ENCODE data around the gene SBF1.

The SBF1 gene

DNA sequence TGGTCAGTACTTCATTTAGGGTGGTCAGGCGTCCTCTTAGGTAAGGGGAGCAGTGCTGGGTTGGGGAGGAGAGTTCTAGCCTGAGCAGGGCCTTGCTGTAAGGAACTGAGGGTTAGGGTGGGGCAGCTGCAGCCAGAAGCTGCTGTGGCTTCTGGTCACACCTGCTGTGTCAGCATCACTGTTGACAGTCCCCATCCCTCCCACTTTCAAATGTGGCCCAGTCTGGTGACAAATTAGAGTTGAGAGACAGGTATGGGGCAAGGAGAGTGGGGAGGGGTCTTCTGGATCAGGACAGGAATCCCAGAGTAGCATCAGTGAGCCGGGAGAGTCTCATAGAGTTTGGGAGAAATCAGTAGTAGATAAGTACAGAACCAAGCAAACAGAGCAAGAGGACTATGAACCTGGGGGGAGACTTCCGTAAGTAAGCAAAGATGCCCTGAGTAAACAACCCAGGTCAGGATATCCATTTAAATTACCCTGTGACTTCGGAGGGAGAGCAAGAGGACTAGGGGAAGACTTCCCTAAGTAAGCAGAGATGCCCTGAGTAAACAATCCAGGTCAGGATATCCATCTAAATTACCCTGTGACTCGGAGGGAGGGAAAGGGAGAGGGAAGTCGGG lies 78.0 kb downstream of the SBF1 start:
- DNase-seq: no peak

All from activated CD4-positive, alpha-beta T cell treated with anti-CD3 and anti-CD28 coated beads for 1 hour (primary cell).